Measurements from ENCODE around the gene HOXD8. TPM values are rescaled to one million over a fixed set of nuclear protein-coding genes. Genes with fewer than 3 reads are reported as not detected.

The HOXD8 gene
- total RNA-seq, 1 donor from 2014 or later: not detected

GRCh38 chr2:176166272-176166671 is 36.8 kb downstream of the HOXD8 start:
- Histone ChIP-seq H4K20me1 (ENCODE audit: low read depth) (peaks cover 91% of the 10 kb centered on the region), H3K4me3 (no peak overlapping the region), H3K27me3 (peaks cover 100% of the 10 kb centered on the region), H3K9ac (no peak overlapping the region), H2AFZ (replicated peaks) (no peak overlapping the region), H3K36me3 (no peaks in the 10 kb centered on the region), H3K4me2 (no peak overlapping the region), H3K79me2 (ENCODE audit: low read depth) (no peaks in the 10 kb centered on the region), H3K4me1 (no peaks in the 10 kb centered on the region), H3K9me3 (ENCODE audit: low read depth) (no peaks in the 10 kb centered on the region), H3K27ac (no peak overlapping the region), H3F3A (ENCODE audit: low read depth) (no peaks in the 10 kb centered on the region)
- DNase-seq (ENCODE audit: low spot score): no peak
- Mint-ChIP-seq H3K4me1 (no peaks in the 10 kb centered on the region), H3K4me3 (no peak overlapping the region), H3K36me3 (no peaks in the 10 kb centered on the region), H3K9me3 (peaks cover 14% of the 10 kb centered on the region), H3K27ac (no peak overlapping the region), H3K27me3 (ENCODE audit: insufficient read depth, low read depth) (peaks cover 87% of the 10 kb centered on the region)
- TF ChIP-seq, protein P1, sequence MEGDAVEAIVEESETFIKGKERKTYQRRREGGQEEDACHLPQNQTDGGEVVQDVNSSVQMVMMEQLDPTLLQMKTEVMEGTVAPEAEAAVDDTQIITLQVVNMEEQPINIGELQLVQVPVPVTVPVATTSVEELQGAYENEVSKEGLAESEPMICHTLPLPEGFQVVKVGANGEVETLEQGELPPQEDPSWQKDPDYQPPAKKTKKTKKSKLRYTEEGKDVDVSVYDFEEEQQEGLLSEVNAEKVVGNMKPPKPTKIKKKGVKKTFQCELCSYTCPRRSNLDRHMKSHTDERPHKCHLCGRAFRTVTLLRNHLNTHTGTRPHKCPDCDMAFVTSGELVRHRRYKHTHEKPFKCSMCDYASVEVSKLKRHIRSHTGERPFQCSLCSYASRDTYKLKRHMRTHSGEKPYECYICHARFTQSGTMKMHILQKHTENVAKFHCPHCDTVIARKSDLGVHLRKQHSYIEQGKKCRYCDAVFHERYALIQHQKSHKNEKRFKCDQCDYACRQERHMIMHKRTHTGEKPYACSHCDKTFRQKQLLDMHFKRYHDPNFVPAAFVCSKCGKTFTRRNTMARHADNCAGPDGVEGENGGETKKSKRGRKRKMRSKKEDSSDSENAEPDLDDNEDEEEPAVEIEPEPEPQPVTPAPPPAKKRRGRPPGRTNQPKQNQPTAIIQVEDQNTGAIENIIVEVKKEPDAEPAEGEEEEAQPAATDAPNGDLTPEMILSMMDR (IDR thresholded peaks at IDR 0.05): no peak
- no peak for TF ChIP-seq EZH2phosphoT487 (IDR thresholded peaks at IDR 0.05)
- TF ChIP-seq EZH2 (IDR thresholded peaks at IDR 0.05): no peak

- H3K27ac Mint-ChIP-seq: no peak overlapping the region
- H3K9me3 Mint-ChIP-seq: peaks cover 15% of the 10 kb centered on the region
- TF ChIP-seq EZH2phosphoT487 (IDR thresholded peaks at IDR 0.05): no peak
- TF ChIP-seq, protein P1 (IDR thresholded peaks at IDR 0.05): no peak
- peak; percentile 4 for TF ChIP-seq EZH2 (IDR thresholded peaks at IDR 0.05)
Observed at GRCh38 chr2:176167398-176167797, 37.9 kb downstream of the HOXD8 start.

DNA sequence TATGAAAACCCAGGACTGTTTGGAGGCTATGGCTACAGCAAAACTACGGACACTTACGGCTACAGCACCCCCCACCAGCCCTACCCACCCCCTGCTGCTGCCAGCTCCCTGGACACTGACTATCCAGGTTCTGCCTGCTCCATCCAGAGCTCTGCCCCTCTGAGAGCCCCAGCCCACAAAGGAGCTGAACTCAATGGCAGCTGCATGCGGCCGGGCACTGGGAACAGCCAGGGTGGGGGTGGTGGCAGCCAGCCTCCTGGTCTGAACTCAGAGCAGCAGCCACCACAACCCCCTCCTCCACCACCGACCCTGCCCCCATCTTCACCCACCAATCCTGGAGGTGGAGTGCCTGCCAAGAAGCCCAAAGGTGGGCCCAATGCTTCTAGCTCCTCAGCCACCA is 39.7 kb downstream of the HOXD8 start:
- TF ChIP-seq EZH2phosphoT487 (IDR thresholded peaks at IDR 0.05) (no peak), EZH2 (IDR thresholded peaks at IDR 0.05) (no peak)
- TF ChIP-seq, protein P1 (IDR thresholded peaks at IDR 0.05): no peak
- no peak overlapping the region for H2AFZ ChIP-seq (replicated peaks)
- no peak overlapping the region for H3K4me2 ChIP-seq
- Mint-ChIP-seq H3K36me3 (no peaks in the 10 kb centered on the region), H3K27ac (no peak overlapping the region), H3K4me1 (peaks cover 8% of the 10 kb centered on the region), H3K9me3 (peaks cover 13% of the 10 kb centered on the region), H3K27me3 (ENCODE audit: insufficient read depth, low read depth) (peaks cover 86% of the 10 kb centered on the region), H3K4me3 (no peak overlapping the region)
- peaks cover 100% of the 10 kb centered on the region for H3K27me3 ChIP-seq
- no peaks in the 10 kb centered on the region for H3K9me3 ChIP-seq (ENCODE audit: low read depth)
- no peaks in the 10 kb centered on the region for H3K36me3 ChIP-seq
- no peaks in the 10 kb centered on the region for H3K79me2 ChIP-seq (ENCODE audit: low read depth)
- H3K9ac ChIP-seq: no peak overlapping the region
- no peaks in the 10 kb centered on the region for H3K4me1 ChIP-seq
- H3K4me3 ChIP-seq: no peak overlapping the region
- H3K27ac ChIP-seq: no peak overlapping the region
- H4K20me1 ChIP-seq (ENCODE audit: low read depth): peaks cover 90% of the 10 kb centered on the region
- no peaks in the 10 kb centered on the region for H3F3A ChIP-seq (ENCODE audit: low read depth)
- DNase-seq (ENCODE audit: low spot score): no peak

More at GRCh38 chr2:176167398-176167797, 37.9 kb downstream of the HOXD8 start:
- no peaks in the 10 kb centered on the region for H3K4me1 Mint-ChIP-seq
- Histone ChIP-seq H3K27ac (no peak overlapping the region), H3K4me3 (no peak overlapping the region), H3K4me2 (no peak overlapping the region), H3K9ac (no peak overlapping the region), H3F3A (ENCODE audit: low read depth) (no peaks in the 10 kb centered on the region), H3K36me3 (no peaks in the 10 kb centered on the region), H3K9me3 (ENCODE audit: low read depth) (no peaks in the 10 kb centered on the region), H3K27me3 (peaks cover 100% of the 10 kb centered on the region), H2AFZ (replicated peaks) (no peak overlapping the region), H3K4me1 (no peaks in the 10 kb centered on the region), H3K79me2 (ENCODE audit: low read depth) (no peaks in the 10 kb centered on the region), H4K20me1 (ENCODE audit: low read depth) (peaks cover 90% of the 10 kb centered on the region)
- H3K4me3 Mint-ChIP-seq: no peak overlapping the region
- no peak for DNase-seq (ENCODE audit: low spot score)
- peaks cover 83% of the 10 kb centered on the region for H3K27me3 Mint-ChIP-seq (ENCODE audit: insufficient read depth, low read depth)
- H3K36me3 Mint-ChIP-seq: no peaks in the 10 kb centered on the region

Data from neural progenitor cell (in vitro differentiated cells).